CD4-positive, alpha-beta T cell treated with Interleukin-15 for 4 hours (primary cell): ENCODE results near the gene CTU2.

Experiments
- DNase-seq: peaks from one replicate; pipeline ENCODE4 v3.0.0-alpha.2; 2020; ENCODE audit warnings: low spot score

The CTU2 gene

GRCh38 chr16:88714420-88715302, 8.4 kb downstream of the CTU2 start:
- no peak for DNase-seq

GRCh38 chr16:88715312-88716190, 9.2 kb downstream of the CTU2 start:
- DNase-seq: no peak

DNA sequence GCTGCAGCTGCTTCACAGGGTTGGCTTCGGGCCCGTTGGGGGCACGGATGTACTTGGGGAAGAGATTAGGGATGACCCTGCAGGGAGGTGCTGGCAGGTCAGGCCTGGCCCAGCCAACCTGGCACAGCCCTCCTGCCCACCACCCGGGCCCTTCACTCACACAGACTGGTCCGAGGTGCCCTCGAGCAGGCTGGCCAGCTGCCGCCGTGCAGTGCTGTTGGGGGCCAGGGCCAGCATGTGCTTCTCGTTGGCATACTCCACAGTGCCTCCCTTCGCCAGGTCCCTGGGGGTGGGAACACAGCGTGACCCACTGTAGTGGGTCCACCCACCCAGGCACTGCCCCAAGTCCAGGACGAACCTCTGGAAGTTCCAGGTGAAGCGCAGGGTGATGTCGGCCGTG, 9.9 kb downstream of the CTU2 start:
- DNase-seq: no peak

- DNase-seq: no peak
Observed at GRCh38 chr16:88716601-88717001, 10.3 kb downstream of the CTU2 start.

DNA sequence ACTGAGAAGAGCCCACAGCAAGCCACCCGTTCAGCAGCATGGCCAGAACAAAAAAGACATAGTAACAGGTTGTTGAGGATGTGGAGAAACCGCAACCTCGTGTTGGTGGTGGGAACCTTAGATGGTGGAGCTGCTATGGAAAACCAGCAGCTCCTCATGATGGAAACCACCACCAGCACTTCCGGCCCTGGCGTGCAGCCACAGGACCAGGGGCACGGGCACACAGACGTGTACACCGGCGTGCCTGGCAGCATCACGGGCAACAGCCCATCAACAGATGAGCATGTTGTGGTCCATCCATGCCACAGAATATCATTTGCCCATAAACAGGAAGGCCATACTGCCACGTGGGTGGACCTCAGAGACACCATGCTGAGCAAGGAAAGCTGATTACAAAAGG, 11.9 kb downstream of the CTU2 start:
- no peak for DNase-seq

- DNase-seq: no peak
Observed at GRCh38 chr16:88719267-88719932, 13.1 kb downstream of the CTU2 start.

GRCh38 chr16:88719933-88720296, 13.6 kb downstream of the CTU2 start:
- no peak for DNase-seq

DNA sequence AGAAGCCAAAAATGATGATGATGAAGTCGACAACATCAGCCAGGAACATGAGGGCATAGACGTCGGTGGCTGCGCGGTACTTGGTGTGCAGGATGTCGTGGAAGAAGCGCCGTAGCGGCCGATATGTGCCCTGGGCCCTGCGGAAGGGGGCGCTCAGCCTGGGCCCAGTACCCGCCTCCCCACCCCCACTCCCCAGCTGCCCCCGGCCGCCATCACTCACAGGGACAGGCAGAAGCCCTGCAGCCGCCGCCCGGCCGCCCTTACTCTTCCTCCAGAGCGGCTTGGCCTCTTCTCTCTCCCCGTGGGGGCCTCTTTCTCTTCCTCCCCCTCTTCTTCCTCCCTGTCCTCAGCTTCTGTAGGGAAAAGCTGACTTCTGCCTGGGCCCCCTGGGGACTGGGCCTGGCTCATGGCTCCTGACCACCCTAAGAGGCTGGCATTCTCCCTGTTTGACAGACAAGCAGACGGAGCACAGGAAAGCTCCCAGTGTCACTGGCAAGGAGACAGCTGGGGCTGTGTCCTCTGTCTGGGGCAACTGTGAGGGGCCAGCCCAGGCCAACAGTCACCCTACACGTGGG, 14.2 kb downstream of the CTU2 start:
- no peak for DNase-seq

- DNase-seq: no peak
Observed at GRCh38 chr16:88721236-88721635, 14.9 kb downstream of the CTU2 start.

DNA sequence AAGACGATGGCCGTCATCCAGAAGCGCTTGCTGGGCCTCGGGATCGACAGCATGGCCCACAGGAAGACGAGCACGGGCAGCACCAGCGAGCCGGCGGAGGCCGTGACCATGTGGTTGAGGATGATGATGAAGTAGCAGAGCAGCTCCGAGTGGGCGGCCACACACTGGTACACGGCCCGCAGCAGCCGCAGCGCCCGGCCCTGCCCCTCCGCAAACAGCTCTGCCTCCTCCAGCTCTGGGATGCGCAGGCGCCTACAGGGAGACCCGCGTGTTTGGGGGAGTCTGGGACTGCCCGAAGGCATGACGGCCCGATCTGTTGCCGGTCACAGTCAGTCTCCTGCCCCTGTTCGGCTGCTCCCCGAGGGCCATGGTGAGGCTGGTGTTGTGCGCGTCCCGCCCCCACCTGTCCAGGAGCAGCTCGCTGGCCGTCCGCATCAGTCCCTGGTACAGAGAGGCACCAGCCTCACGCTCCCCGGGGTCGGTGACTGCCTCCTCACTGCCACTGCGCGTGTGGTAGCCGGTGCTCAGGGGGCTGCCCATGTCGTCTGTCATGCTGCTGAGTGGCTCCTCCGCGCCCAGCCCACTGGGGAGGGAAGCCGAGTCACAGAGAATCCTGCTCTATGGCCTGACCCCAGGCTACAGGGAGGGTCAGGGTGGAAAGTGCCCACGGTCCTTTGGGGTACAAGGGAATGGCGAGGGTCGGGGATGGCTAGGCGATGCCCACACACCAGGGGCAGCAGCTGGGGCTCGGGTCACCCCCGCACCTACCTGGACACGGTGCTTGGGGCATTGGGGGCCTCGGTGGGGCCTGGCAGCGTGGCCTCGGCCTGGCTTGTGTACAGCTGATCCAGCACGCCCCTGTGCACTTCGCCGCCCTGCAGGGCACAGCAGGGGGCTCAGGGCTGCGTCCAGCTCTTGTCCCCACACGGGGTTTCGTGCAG, 15.8 kb downstream of the CTU2 start:
- DNase-seq: no peak

DNA sequence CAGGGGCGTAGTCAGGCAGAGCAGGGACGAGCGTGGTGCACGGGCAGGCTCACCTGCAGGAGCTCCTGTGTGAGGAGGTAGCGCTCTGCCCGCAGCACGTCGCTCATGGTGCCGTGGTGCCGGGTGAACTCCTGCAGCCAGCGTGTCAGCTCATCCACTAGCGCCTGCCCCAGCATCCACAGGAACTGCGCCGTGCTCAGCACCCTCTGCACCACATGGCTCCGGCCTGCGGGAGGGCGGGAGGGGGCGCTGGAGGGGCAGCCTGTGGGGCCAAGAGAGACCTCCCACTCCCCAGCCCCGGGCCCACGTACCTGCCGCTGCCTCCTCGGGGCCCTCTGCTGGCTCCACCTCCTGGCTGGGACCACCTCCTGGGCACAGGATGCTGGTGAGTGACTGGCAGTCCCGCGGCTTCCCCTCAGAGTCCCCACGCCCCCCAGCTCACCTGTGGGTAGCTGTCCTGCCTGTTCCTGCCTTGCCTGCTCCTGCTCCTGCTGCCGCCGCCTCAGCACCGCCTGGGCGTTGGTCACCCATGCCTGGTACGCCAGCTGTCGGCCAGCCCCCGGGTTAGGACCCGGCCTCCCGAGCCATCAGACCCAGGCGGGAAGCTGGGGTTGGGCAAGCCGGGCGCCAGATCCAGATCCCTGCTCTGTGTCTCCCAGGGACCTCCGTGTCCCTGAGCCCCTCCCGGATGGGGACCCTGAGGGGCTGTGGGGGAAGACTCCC, 16.6 kb downstream of the CTU2 start:
- no peak for DNase-seq

GRCh38 chr16:88723507-88723887, 17.2 kb downstream of the CTU2 start:
- DNase-seq: no peak

DNA sequence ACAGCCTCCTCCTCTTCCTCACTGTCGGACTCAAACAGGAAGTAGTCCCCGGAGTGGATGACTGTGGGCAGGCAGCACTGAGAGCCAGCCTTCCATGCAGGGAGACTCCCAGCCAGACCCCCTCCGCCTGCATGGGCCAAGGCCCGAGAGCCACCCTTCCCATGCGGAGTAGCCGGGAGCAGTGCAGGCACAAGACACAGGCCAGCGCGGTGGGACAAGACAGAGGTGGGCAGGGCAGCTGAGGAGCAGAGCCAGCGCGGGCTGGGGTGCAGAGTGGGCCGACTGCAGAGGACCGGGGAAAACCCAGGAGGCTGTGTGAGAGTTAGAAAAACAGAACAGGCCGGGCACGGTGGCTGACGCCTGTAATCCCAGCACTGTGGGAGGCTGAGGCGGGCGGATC, 17.6 kb downstream of the CTU2 start:
- DNase-seq: no peak

DNA sequence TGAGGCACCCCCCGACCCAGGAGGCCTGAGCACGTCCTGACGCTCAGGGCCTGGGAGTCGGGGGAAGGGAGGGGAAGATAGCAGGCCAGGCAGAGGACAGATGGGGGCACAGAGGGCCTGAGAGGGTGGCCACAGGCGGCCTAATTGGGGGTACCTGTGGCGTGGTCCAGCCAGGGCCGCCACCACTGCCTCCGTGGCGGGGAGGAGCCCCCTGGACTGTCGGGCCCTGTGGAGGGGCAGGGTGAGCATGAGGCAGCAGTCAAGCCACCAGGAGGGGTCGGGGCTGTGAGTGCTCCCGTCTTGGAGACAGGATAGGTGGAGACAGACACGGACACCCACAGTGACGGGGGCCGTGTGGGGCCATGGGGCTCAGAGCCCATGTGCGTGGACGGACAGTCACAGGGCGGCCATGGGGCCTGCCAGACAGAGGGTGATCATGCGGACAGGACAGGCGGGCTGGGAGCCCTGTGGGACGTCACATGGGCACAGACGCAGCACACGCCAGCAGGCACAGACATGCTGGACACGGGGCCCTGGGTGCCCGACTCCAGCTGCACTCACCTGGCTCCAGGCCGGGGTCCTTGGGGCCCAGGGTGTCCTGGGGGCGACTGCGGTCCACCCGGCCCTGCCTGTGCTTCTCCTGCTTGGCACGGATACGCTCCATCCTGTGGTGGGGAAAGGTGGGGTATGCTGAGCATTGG, 18.7 kb downstream of the CTU2 start:
- no peak for DNase-seq

- DNase-seq: no peak
Observed at GRCh38 chr16:88725609-88726407, 19.5 kb downstream of the CTU2 start.

DNA sequence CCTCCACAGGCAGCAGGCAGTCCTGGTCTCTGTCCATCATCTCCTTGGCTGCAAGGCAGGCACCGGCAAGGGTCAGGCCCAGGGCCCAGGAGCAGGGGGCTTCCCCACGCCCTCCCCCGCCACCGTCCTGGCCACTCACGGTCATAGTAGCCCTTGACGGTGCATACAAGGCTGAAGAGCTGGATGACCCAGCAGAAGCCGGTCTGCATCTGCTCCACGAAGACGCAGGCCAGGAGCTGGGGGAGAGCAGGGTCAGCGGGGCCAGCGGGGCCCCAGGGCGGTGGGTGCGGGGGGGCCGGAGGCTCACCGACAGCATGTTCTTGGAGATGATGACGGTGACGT, 20.1 kb downstream of the CTU2 start:
- no peak for DNase-seq

- no peak for DNase-seq
Observed at GRCh38 chr16:88726981-88727380, 20.7 kb downstream of the CTU2 start.

- no peak for DNase-seq
Observed at GRCh38 chr16:88727871-88728270, 21.6 kb downstream of the CTU2 start.
